Measurements from ENCODE around the gene HOXC12. TPM values are rescaled to one million over a fixed set of nuclear protein-coding genes. Genes with fewer than 3 reads are reported as not detected.

The HOXC12 gene
- total RNA-seq, 1 experiment from 2014 or later, result not detected

DNA sequence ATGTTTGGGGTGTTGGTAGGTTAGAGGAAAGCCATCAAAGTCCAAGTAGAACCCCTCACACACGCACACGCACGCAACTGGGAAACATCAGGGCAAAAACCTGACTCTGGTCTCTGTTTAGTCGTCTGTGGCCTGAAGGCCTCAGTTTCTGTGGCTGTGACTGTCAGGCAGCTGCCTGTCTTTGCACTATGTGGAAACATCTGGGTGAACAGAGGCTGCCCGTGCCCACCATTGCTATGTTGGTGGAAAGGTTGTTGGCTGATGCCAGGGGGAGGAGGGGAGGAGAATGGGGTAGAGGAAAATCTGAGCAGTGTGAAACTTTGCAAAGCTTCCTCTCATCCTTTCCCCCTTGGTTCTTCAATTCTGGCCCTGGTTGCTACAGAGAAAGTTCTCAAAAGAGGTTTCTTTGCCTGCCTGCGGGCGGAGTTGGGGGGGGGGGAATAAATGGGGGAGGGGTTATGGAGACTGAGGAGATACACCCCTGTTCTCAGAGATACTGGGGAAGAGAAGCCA is 37.7 kb downstream of the HOXC12 start (continued):
- TF ChIP-seq, protein P1, sequence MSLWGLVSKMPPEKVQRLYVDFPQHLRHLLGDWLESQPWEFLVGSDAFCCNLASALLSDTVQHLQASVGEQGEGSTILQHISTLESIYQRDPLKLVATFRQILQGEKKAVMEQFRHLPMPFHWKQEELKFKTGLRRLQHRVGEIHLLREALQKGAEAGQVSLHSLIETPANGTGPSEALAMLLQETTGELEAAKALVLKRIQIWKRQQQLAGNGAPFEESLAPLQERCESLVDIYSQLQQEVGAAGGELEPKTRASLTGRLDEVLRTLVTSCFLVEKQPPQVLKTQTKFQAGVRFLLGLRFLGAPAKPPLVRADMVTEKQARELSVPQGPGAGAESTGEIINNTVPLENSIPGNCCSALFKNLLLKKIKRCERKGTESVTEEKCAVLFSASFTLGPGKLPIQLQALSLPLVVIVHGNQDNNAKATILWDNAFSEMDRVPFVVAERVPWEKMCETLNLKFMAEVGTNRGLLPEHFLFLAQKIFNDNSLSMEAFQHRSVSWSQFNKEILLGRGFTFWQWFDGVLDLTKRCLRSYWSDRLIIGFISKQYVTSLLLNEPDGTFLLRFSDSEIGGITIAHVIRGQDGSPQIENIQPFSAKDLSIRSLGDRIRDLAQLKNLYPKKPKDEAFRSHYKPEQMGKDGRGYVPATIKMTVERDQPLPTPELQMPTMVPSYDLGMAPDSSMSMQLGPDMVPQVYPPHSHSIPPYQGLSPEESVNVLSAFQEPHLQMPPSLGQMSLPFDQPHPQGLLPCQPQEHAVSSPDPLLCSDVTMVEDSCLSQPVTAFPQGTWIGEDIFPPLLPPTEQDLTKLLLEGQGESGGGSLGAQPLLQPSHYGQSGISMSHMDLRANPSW (CRISPR knock-in tag; conservative IDR thresholded peaks at IDR 0.05; ENCODE audit: low read depth), result no peak
- TF ChIP-seq, protein P2, sequence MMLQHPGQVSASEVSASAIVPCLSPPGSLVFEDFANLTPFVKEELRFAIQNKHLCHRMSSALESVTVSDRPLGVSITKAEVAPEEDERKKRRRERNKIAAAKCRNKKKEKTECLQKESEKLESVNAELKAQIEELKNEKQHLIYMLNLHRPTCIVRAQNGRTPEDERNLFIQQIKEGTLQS (CRISPR knock-in tag; conservative IDR thresholded peaks at IDR 0.05), result no peak
- no peak for TF ChIP-seq RELA (CRISPR knock-in tag; IDR thresholded peaks at IDR 0.05; ENCODE audit: borderline replicate concordance)
- TF ChIP-seq TEAD1 (CRISPR knock-in tag; IDR thresholded peaks at IDR 0.05), result no peak

- Mint-ChIP-seq H3K27me3 (ENCODE audit: low read depth) (peaks cover 100% of the 10 kb centered on the region), H3K4me3 (no peak overlapping the region), H3K9me3 (no peaks in the 10 kb centered on the region), H3K4me1 (peaks cover 44% of the 10 kb centered on the region), H3K27ac (no peak overlapping the region), H3K36me3 (no peaks in the 10 kb centered on the region)
- no peak for ATAC-seq
- CTCF ChIA-PET, result interaction anchor here (0.7 to 3.2 kb wide), 5 partner anchors 12 to 221 kb away, joined by 3 to 12 read pairs (median 4); no protein-coding TSS in a partner anchor
- TF ChIP-seq SMAD4 (CRISPR knock-in tag; IDR thresholded peaks at IDR 0.05) (no peak), NR3C1 (CRISPR knock-in tag; conservative IDR thresholded peaks at IDR 0.05; ENCODE audit: low read depth) (no peak), GTF2I (CRISPR knock-in tag; conservative IDR thresholded peaks at IDR 0.05) (no peak), ETV6 (CRISPR knock-in tag; IDR thresholded peaks at IDR 0.05) (no peak), SOX15 (CRISPR knock-in tag; IDR thresholded peaks at IDR 0.05) (no peak), CDX4 (CRISPR knock-in tag; IDR thresholded peaks at IDR 0.05; ENCODE audit: borderline replicate concordance) (no peak), NR2C2 (CRISPR knock-in tag; IDR thresholded peaks at IDR 0.05) (no peak), CREB1 (CRISPR knock-in tag; IDR thresholded peaks at IDR 0.05) (no peak), JAZF1 (CRISPR knock-in tag; IDR thresholded peaks at IDR 0.05) (no peak)
- TF ChIP-seq, protein P3, sequence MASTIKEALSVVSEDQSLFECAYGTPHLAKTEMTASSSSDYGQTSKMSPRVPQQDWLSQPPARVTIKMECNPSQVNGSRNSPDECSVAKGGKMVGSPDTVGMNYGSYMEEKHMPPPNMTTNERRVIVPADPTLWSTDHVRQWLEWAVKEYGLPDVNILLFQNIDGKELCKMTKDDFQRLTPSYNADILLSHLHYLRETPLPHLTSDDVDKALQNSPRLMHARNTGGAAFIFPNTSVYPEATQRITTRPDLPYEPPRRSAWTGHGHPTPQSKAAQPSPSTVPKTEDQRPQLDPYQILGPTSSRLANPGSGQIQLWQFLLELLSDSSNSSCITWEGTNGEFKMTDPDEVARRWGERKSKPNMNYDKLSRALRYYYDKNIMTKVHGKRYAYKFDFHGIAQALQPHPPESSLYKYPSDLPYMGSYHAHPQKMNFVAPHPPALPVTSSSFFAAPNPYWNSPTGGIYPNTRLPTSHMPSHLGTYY (CRISPR knock-in tag; IDR thresholded peaks at IDR 0.05), result no peak
- TF ChIP-seq, protein P4, sequence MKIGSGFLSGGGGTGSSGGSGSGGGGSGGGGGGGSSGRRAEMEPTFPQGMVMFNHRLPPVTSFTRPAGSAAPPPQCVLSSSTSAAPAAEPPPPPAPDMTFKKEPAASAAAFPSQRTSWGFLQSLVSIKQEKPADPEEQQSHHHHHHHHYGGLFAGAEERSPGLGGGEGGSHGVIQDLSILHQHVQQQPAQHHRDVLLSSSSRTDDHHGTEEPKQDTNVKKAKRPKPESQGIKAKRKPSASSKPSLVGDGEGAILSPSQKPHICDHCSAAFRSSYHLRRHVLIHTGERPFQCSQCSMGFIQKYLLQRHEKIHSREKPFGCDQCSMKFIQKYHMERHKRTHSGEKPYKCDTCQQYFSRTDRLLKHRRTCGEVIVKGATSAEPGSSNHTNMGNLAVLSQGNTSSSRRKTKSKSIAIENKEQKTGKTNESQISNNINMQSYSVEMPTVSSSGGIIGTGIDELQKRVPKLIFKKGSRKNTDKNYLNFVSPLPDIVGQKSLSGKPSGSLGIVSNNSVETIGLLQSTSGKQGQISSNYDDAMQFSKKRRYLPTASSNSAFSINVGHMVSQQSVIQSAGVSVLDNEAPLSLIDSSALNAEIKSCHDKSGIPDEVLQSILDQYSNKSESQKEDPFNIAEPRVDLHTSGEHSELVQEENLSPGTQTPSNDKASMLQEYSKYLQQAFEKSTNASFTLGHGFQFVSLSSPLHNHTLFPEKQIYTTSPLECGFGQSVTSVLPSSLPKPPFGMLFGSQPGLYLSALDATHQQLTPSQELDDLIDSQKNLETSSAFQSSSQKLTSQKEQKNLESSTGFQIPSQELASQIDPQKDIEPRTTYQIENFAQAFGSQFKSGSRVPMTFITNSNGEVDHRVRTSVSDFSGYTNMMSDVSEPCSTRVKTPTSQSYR (CRISPR knock-in tag; IDR thresholded peaks at IDR 0.05), result no peak
- TF ChIP-seq, protein P2 (CRISPR knock-in tag; conservative IDR thresholded peaks at IDR 0.05), result no peak
- POLR2A ChIA-PET, result interaction anchor here (0.9 kb wide), 1 partner anchor 24 kb away, joined by 3 read pairs; no protein-coding TSS in a partner anchor
- no peak for DNase-seq (ENCODE audit: low spot score)
Measured at GRCh38 chr12:53993162-53994008, 38.7 kb downstream of the HOXC12 start.

Measured in WTC11 (cell line).